ENCODE measurements around the gene CREB5.

CREB5 gene

DNA sequence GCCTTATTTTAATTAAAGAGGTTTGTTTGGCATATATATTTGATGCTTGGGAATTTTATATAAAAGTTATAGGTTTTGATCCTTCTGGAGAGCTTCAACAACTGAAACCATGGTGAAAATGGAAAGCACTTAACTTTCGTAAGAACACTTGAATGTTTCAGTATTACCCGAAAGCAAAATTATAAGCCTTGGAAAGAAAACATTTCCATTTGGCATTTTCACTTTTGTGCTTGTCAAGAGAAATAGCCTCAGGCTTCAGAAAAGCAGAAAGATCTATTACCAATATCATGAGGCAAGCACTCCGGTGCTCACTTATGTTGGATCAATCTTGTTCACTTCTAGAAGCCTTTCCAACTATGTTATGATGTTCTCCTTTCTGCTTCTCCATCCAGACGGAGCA is 289.9 kb downstream of the CREB5 start:
- H3K4me3 ChIP-seq (ENCODE audit: low read length) = no peak overlapping the region
- no peak for DNase-seq (ENCODE audit: low read depth)
- TF ChIP-seq, protein P1, sequence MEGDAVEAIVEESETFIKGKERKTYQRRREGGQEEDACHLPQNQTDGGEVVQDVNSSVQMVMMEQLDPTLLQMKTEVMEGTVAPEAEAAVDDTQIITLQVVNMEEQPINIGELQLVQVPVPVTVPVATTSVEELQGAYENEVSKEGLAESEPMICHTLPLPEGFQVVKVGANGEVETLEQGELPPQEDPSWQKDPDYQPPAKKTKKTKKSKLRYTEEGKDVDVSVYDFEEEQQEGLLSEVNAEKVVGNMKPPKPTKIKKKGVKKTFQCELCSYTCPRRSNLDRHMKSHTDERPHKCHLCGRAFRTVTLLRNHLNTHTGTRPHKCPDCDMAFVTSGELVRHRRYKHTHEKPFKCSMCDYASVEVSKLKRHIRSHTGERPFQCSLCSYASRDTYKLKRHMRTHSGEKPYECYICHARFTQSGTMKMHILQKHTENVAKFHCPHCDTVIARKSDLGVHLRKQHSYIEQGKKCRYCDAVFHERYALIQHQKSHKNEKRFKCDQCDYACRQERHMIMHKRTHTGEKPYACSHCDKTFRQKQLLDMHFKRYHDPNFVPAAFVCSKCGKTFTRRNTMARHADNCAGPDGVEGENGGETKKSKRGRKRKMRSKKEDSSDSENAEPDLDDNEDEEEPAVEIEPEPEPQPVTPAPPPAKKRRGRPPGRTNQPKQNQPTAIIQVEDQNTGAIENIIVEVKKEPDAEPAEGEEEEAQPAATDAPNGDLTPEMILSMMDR (conservative IDR thresholded peaks at IDR 0.05; ENCODE audit: low read length) = no peak

DNA sequence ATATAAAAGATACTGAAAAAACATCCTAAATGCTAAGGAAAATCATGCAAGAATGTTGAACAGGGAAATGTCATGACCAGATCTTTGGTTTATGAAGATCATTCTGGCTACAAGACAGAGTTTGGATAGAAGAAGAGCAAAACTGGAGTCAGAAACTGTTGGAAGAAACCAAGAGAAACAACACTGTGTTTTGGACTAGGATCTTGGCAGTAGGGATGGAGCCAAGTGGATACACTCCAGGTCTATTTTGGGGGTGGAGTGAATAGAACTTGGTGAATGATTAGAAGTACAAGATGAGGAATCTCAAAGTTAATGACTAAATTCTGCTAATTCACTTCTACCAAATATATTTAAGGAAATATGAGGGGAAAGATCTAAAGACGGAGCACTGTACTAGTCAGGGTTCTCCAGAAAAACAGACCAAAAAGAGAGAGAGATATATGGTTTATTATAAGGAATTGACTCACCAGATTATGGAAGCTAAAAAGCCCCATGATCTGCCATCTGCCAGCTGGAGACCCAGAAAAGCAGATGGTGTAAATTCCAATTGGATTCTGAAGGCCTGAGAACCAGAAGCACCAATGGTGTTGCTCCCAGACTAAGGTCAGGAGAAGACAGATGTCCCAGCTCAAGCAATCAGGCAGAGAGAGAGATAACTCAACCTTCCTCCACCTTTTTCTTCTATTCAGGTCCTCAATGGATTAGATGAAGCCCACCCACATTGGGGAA is 290.9 kb downstream of the CREB5 start:
- H3K4me3 ChIP-seq (ENCODE audit: low read length) = no peak overlapping the region
- DNase-seq (ENCODE audit: low read depth) = no peak
- TF ChIP-seq, protein P1 (conservative IDR thresholded peaks at IDR 0.05; ENCODE audit: low read length) = no peak

DNA sequence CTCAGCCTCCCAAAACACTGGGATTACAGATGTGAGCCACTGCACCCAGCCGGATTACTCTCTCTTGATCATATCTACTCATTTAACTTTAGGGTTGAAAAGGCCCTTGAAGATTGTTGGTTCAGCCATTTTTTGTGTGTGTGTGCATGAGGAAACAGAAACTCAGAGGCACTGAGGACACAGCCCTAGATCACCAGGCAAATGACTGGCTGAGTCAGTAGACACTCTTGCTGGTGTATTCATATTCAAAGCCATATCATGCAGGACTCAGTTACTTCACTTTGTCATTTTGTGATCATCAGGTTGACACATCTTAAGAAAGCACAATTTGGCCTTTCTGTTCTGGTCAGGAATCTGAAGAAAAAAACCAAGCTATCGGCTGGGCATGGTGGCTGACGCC is 292.4 kb downstream of the CREB5 start:
- no peak overlapping the region for H3K4me3 ChIP-seq (ENCODE audit: low read length)
- DNase-seq (ENCODE audit: low read depth) = no peak
- TF ChIP-seq, protein P1 (conservative IDR thresholded peaks at IDR 0.05; ENCODE audit: low read length) = no peak

DNA sequence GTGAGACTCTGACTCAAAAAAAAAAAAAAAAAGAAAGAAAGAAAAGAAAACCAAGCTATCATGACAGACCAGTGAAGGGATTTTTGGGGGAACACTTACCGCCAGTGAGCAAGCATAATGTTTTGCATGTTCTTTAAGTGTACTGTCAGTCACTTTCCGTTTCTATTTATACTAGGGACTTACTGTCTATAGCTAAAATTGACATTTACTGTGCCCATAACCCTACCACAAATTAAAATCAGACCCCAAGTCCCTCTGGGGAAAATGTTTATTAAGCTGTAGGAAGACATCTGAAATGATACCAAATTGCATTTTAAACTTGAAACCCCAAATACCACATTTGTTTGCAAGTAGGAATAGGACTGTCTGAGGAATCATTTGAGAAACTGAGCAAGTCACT is 293.0 kb downstream of the CREB5 start:
- H3K4me3 ChIP-seq (ENCODE audit: low read length) = no peak overlapping the region
- TF ChIP-seq, protein P1 (conservative IDR thresholded peaks at IDR 0.05; ENCODE audit: low read length) = no peak
- no peak for DNase-seq (ENCODE audit: low read depth)

DNA sequence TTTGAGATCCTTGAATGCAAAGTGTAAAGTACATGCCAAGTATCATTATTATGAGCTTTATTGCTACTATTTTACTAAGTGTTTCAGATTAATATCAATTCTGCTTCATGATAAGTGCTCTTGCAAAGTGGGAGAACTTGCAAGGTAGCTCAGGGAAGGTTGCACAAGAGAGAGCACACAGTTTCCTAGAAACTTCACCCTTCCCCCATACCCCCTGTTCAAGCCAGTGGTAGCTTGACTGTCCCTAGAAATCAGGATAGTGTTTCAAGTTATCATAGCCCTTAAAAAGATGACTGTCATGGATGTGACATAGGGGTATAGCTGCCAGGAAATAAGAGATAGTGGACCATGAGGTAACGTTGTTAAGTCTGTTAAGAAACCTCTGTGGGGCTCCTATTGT is 294.3 kb downstream of the CREB5 start:
- TF ChIP-seq, protein P1 (conservative IDR thresholded peaks at IDR 0.05; ENCODE audit: low read length) = no peak
- DNase-seq (ENCODE audit: low read depth) = no peak
- H3K4me3 ChIP-seq (ENCODE audit: low read length) = no peak overlapping the region

DNA sequence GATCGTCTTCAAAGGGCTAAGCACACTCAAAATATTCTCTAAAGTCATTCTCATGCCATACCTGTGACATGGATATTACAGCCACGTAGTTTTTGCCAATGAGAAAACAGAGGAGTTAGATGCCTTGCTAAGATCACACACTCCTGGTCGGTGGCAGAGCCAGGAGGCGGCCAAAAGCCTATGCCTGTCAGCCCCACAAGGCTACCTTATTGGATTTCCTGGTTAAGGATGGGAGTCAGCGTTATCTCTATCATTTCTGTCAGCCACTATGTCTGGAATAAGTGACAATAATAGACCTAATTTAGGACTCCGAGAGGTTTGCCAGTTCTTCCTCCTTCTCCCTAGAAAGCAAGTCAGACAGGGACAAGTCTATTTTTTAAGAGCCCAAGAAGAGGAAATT is 295.0 kb downstream of the CREB5 start:
- DNase-seq (ENCODE audit: low read depth) = no peak
- H3K4me3 ChIP-seq (ENCODE audit: low read length) = no peak overlapping the region
- TF ChIP-seq, protein P1 (conservative IDR thresholded peaks at IDR 0.05; ENCODE audit: low read length) = no peak
